Choroid plexus epithelial cell (primary cell): ENCODE data around the gene HNRNPC.

Experiments used
- DNase-seq: peaks from one replicate; pipeline ENCODE4 v3.0.0-alpha.2; 2010; ENCODE audit warnings: low read depth
- H3K4me3 ChIP-seq: 2 replicates; pipeline ENCODE4 v1.5.1; 2011; ENCODE audit warnings: low read depth, mild to moderate bottlenecking, control low read depth, low read length, moderate library complexity
- TF ChIP-seq, protein P1 (sequence below): conservative IDR thresholded peaks from 2 replicates; pipeline ENCODE4 v1.5.1; 2011; ENCODE audit warnings: low read depth, mild to moderate bottlenecking, control low read depth, inconsistent platforms, low read length, moderate library complexity

The HNRNPC gene

DNA sequence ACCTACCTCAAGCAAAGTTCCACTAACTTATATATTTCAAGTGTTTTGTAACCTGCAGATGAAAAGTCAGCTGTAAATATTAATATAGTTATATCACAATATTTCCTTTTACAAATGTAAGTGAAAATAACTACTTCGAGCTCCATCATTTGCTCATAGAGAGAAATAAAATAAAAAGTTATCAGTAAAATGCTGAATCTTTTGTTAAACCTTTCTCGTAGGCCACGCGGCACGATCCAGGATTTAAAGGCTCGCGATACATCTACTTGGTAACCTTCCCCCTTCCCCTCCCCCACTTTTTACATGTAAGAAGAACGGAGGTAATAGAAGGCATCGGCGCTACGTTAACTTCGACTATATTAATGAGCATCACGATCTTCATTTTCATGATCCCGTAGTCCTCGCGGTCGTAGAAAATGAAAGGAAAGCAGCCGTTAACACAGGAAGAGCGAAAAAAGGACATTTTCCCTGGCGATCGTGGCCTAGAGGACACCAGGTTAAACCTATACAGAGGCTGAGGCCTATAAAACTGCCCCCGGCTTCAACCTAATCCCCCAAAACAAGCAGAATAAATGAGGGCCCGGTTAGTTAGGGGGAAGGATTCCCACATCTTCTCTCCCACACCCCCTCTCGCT, 508 bp downstream of the HNRNPC start:
- DNase-seq = peak; percentile 84
- H3K4me3 ChIP-seq = peak overlapping the region; percentile 79
- TF ChIP-seq, protein P1, sequence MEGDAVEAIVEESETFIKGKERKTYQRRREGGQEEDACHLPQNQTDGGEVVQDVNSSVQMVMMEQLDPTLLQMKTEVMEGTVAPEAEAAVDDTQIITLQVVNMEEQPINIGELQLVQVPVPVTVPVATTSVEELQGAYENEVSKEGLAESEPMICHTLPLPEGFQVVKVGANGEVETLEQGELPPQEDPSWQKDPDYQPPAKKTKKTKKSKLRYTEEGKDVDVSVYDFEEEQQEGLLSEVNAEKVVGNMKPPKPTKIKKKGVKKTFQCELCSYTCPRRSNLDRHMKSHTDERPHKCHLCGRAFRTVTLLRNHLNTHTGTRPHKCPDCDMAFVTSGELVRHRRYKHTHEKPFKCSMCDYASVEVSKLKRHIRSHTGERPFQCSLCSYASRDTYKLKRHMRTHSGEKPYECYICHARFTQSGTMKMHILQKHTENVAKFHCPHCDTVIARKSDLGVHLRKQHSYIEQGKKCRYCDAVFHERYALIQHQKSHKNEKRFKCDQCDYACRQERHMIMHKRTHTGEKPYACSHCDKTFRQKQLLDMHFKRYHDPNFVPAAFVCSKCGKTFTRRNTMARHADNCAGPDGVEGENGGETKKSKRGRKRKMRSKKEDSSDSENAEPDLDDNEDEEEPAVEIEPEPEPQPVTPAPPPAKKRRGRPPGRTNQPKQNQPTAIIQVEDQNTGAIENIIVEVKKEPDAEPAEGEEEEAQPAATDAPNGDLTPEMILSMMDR = no peak

DNA sequence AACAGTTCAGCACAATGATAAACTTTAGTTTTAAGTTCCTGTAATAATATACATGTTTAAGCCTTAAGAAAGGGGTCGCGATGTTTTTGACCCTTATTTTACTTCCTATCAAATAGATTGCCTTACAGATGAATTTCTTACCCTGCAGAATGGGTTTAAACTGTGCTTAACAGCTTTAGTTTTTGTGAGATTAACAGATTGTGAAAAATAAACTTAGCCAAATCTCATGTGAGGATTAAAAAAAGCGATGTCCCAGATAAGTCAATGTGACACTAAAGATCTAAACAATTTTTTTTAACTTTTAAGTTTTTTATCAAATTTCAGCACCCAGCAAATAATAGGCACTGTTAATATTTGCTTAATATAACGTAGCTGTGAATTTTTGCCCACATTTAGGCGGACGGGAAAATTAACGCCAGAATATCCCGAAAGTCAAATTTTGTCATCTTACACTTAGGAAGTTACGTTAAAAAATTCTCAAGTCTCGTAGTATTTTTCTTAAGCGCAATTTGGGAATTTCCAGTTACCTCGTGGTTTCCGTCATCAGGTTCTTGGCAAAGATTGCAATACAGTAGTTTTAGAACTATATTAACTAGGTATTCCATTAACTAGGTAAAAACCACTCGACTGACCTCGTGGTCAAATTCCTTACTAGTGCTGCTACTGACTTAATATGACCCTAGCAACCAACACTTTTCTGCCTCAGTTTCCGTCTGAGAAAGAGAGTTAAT, 1.2 kb downstream of the HNRNPC start:
- DNase-seq = peak; percentile 57
- peak overlapping the region; percentile 79 for H3K4me3 ChIP-seq
- TF ChIP-seq, protein P1 = no peak

DNA sequence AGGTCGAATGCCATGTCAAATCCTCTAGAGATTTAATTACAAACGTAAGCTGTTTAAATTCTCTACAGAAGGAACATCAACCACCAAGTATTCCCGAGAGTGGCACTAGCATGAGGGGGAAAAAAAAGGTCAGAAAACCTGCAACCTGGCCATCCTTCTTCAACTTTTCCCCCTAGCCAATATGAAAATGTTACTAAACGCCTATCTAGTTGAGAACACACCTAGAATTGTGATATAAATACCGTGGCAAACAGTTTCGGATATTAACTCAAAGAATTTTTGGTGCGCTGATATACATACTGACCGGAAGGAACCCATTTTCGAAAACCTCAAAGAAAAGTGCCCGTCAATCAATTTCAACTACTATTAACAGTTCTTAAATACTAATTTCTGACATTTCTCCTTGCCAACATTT, 1.8 kb downstream of the HNRNPC start:
- DNase-seq = no peak
- TF ChIP-seq, protein P1 = no peak
- H3K4me3 ChIP-seq = peak overlapping the region; percentile 79

DNA sequence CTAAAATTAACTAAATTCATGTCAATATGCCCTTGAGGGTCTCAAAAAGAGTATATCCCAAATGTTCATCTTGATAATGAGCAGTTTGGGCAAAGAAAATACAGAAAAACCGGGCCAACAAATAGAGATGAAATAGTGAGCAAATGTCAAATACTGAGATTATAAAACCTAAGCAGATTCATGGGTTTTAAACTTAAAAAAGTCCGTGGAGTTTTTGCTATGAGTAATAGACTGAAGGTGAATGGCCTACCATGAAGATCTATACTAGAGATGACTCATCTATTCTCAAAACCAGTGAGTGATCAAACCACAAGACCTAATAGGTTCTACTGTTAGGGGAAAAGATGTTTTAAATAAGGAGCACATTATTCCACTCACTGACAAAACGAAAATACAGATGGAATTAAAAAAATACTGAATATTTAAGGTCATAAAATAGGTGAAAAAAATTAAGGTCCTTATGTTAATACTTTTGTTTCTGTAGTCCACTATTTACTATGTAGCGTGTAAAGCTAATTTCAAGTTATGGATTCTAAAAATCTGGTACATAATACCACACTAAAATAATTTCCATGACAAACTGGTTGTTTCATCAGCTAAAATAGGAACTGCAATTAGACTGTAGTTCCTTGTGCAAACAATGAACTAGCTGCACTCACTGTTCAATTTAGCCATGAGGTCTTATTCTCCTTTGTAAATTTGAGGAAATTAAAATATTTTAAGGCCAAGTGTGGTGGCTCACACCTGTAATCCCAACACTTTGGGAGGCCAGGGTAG, 5.0 kb downstream of the HNRNPC start:
- peak; percentile 88 for DNase-seq
- H3K4me3 ChIP-seq = no peak overlapping the region
- TF ChIP-seq, protein P1 = no peak

DNA sequence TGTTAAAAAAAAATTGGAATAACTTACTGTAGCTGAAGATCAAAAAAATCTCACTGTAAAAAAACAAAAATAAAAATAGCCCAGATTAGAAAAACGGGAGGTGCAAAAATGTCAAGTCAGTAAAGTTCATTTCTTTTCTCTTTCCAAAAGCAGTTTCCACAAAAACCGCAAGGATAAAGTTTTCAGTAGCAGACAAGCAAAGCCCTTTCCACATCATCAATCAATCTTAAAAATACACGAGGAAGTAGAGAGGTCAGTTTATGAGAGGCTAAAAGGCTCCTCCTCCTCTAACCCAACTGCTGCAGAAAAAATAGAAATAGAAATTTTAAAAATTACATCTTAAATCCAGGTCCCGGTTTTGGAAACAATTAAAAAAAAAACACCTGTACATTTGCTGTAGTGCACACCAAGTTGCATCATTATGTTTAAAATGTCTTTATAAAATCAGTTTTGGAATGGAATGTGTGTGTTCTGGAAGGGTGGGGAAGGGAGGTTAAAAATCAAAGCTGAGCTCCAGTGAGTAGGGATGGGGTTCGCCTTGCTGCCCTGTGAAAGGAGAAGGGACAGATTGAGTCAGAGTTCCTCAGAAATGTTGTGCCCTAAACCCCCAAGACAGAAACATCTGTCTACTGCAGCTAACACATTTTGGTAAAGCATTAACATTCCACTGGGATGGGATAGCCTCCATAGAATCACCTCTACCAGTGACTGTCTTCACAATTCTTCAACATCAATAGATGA, 5.8 kb downstream of the HNRNPC start:
- peak overlapping the region; percentile 13 for H3K4me3 ChIP-seq
- TF ChIP-seq, protein P1 = no peak
- DNase-seq = no peak

DNA sequence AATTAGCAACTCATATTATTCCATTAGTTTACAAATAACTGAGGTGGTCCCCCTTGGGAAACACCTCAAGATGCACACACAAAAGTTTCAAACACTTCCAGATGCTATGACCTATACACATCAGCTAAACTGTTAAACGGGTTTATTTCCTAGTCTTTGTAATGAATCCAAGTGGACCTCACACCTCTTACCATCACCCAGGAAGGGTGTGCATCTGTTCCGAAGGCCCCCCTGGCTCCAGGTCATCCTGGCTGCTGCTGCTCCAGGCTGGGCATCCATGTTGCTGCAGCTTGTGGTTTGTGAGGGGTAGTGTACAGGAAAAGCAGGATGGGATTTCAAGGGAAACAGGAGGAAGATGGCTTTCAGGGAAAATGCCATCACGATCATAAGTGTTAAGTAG, 6.8 kb downstream of the HNRNPC start:
- TF ChIP-seq, protein P1 = no peak
- H3K4me3 ChIP-seq = no peak overlapping the region
- no peak for DNase-seq
